NCI-H1930 (cell line): Measurements from ENCODE around the gene PLPP4.

Source experiments
- DNase-seq, 2 experiments: peaks; one replicate each; lab custom pipeline; 2025; lab: John Stamatoyannopoulos, UW

The PLPP4 gene

DNA sequence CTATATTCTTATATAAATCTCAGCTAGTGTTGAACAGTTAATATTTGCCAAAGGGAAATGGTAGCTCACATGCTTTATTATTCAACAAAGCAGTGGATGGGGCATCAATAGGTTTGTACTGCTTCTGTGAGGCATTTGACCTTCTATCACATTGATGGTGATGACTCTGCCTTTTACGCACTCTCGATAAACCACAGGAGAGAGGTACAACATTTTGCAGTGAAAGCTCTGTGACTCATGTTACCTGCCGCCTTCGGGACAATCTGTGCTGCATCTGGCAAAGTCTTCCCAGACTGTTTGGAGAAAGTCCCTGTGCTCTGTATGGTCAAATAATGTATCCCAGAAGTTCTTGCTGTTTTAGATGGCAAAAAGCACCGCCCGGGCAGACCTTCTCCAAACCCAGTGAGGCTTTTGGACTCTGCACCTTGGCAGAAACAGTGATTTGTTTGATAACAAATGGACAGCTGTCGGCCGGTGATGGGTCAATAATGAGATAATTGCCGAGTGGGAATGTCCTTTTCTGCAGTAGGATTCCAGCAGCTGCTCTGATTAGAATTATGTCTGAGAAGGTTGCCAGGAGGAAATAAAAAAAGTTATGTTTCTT is 61.0 kb downstream of the PLPP4 start:
- no peak for DNase-seq

DNA sequence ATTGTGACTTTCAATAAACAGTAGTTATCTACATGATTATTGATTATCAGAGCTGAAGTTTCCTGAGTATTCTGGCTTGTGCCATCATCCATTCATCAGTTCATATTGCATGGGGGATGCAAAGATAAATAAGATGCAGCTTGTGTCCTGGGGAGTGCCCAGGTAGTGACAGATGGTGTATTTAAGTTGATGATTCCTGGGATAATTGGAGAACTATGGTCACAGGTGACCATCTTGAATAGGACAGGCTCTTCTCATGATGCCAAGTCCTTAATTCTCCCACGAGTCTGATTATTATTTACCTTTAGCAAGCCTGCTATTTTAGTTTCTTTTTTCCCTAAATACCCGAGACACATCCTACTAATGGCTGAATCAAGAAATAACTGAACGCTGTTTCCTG is 64.9 kb downstream of the PLPP4 start:
- no peak for DNase-seq

DNA sequence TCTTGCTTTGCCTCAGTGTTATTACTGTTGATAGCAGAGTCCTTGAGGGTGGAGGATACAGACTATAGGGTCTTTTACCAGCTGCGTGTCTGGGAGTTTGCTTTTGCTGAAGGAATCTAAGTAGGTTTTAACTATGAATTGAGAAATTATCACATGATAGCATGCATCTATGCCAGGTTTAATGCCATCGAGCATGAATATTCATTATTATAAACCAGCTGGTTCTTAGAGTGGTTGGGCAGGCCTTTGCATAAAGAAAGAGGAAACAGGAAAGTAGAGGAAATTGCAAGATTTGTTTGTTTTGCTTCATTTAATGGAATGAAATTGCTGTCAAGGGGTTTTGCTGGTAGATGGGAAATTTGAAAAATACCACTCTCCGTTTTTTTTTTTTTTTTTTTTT is 70.7 kb downstream of the PLPP4 start:
- no peak for DNase-seq

DNA sequence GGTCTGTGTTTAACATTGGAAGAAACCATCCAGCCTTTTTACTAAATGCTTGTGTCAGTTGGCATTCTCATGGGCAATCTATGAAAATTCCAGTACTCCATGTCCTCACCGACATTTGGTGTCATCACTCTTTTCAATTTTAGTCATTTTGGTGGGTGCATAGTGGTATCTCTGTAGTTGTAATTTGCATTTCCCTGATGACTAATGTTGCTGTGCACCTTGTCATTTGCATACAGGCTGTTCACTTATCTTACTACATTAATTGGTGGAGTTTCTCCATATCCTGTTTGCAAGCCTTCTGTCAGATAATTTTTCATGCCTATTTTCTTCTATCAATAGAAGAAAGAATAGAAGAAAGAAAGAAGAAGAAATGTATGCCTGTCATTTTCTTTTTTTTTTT is 73.7 kb downstream of the PLPP4 start:
- no peak for DNase-seq

DNA sequence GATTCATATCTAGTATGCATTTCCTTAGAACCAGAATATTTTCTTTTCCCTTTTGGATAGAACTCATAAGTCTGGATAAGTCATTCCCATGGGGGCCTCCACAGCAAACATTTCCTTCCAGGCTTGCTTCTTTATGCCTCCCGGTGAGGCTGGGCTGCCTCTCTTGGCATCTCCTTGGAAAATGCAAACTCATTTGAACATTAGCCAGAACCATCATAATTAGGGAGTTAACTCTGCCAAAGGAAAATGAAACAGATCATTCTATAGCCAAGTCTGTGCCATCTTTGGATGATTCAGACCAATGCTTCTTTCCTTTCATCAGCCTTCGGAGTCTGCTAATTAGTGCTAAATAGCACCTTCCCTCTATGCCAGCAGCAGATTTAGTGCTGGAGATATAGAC is 81.1 kb downstream of the PLPP4 start:
- DNase-seq: no peak

DNA sequence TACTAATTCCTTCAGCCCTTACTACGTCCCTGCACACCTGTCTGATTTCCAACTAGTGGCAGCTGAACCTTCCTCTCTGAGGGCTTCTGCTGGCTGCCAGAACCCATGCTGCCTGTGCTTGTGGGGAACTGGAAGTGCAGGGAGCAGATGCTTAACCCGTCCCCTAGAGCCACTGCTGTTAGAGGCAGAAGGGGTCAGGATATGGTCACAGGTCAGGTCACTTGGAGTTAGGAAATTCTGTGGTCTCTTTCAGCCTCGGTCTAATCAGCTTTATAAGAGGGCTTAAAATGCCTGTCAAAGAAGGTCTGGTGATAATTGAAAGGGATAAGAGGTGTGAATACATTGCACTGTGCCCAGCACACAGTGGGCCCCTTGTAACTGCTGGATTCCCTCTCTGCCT is 82.0 kb downstream of the PLPP4 start:
- no peak for DNase-seq

DNA sequence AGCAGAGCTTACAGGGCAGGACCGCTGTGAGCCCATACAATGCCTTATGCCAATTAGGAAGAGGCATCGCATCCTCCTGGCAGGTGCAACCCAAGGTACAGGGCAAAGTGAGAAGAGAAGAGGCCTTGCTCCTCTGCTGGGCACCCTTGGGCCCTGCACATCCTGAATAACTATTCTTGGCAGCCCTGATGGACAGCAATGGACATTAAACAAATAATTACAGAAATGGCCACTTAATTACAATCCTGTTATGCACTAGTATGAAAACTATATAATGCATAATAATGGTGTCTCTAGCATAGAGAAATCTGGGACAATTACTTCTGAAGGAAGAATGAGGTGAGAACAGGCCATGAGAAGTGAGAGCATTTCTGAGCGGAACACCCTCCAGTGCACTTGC is 83.5 kb downstream of the PLPP4 start:
- no peak for DNase-seq

DNA sequence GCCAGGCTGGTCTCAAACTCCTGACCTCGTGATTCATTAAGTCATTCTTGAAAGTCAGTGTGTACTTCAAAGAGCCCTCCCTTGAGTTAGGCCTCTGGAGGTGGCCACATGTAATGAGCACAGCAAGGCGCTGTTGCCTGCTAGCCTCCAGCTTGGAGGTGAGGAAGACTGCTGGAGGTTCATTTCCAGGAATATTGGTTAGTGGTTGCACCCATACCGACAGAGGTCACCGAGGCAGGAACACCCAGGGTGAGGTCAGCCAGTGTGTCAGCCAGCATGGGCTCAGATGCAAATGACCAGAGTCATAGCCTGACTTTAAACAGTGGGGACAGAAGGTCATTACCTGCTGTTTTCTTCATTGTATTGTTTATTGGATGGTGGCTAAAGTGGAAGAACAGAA is 85.0 kb downstream of the PLPP4 start:
- no peak for DNase-seq

DNA sequence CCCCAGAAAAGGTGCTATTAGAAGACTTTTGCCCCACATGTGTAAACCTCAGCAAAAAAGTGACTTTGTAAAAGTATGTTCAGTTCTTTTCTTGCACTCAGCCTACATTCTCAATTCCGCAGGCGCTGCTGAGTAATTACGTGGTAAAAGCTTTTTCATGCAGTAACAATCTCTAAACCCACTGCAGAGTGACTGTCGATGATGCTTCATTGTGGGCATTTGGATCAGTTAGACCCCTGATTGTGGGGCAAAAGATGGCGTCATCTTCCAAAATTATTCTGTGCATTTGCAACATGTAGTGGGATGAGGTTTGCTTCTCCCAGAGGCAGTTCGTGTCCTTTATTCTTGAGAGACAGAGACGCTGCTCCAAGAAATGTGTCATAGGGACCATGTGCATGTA is 85.6 kb downstream of the PLPP4 start:
- no peak for DNase-seq

DNA sequence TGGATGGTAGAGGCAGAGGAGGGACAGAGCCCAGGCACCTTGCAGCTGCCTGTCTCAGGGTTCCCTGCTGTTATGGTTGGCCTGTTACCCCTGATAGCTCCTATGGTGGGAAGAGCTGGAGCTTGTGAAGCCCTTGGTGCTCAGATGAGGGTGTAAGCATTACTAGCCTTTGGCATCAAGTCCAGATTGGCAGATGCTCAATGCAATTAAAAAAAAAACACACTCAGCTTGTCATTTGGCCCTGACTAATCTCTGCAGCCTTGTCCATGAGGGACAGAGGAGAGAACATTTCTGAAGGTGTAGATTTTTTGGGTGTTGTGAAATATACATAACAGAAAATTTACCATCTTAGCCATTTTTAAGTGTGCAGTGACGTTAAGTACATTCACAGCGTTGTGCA is 86.3 kb downstream of the PLPP4 start:
- no peak for DNase-seq

DNA sequence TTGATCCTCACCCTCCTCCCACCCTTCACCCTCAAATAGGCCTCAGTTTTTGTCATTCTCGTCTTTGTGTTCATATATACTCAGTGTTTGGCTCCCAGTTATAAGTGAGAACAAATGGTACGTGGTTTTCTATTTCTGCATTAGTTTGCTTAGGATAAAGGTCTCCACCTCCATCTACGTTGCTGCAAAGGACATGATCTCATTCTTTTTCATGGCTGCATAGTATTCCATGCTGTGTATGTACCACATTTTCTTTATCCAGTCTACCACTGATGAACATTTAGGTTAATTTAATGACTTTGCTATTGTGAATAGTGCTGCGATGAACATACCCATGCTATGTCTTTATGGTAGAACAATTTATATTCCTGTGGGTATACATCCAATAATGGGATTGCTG is 91.2 kb downstream of the PLPP4 start:
- no peak for DNase-seq

DNA sequence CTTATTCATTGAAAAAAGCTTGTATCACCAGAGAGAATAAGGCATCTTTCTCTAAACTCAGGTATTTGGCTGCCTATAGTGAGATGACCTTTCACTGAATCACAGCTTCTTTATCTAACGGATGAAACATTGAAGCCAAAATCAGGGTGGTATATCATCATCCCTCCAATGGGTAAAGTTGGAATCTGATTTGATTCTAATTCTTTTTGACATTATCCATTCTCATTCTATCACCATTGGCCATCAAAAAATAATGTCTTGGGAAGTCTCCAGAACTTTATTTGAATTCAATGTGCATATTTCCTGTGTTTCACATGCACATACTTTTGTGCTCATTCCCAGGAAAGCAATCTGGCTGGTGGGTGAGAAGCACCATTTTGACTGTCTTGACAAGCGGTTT is 95.2 kb downstream of the PLPP4 start:
- DNase-seq: no peak

DNA sequence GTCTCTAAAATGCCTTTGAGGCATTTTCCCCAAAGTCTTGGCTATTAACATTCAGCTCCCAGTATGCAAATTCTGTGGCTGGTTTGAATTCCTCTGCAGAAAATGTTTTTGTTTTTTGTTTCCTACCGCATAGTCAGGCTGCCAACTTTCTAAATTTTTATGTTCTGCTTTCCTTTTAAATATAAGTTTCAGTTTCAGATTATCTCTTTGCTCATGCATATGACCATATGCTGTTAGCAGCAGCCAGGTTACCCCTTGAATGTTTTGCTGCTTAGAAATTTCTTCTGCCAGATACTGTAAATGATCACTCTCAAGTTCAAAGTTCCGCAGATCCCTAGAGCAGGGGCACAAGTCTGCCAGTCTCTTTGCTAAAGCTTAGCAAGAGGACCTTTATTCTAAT is 96.9 kb downstream of the PLPP4 start:
- DNase-seq: no peak

DNA sequence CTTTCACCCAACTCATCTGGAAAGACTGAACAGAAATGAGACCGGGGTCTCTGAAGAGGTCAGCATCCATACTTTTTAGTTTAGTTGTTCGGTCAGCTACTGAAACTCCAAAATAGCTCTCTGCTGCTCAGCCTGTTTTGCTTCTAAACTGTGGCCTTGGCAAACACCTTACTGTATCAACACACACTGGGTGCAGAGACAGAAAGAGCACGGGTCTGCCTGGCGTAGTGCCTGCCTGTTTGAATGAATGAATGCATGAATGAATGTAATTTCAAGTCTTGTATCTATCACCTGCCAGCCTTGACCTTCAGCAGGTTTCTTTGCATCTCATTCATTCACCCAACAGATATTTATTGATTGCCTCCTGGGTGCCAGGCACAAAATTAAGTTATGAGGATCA is 98.4 kb downstream of the PLPP4 start:
- no peak for DNase-seq

DNA sequence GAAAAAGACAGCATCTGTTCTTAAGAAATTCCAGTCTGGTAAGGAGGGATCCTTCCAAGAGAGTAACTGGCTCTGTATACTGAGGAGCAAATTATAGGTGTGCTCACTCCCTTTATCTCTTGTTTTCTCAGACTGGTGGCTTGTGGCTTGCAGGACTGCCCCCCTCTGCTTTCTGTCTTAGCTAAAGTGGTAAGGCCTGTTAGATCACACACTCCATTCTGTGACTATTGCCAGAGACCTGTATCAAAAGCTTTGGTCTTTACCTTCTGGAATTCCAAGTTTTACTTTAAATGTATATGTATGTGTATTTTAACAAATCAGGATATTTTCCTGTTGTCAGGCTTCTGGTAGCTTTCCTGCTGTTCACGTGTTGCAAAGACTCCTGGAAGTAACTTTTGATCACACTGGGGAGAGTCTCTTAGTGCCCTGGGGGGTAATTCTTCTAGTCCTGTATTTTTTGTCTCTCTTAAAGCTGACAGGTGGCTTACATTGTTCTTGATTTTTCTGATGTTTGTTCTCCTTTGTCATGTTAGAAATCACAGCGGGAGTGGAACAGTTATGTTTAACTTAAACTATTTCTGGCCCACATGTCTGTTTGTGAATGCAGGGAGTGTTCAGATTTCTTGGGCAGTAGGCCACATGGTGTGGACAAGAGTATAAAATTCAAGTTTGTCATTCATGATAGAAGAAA is 99.0 kb downstream of the PLPP4 start:
- DNase-seq: no peak

DNA sequence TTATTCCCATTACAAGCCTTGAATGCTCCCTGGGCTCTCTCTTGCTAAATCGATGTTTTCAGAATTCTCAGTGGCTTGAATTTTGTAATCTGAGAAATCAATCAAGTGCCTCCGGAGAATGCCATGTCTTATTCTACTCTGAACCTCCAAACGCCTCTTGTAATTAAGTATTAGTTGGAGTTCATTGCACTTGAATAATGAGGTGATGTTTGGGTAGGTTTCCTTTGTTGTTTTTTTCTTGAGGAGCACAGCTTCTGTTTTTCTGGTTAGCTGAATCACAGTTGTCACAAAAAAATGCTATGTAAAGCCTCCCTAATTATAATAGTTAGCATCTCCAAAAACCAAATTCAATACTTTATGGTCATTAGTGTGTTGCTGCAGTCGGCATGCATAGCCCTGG is 100.3 kb downstream of the PLPP4 start:
- no peak for DNase-seq

DNA sequence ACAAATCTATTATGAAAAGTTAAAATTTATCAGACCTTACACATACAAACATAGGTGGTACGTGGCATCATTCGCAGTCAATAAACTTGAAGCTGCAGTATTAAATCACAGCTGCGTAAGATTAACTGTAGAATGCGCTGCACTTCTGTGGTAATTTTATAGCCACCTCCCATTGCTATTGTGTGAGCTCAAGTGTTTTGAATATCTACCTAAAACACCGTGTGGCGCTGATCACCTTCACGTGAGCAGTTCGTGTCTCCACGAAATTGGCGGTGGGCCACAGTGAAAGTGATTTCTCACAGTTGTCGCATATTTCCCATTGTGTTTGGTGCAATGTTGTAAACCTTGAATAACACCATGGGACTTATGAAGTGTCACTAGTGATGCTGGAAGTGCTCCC is 102.8 kb downstream of the PLPP4 start:
- DNase-seq: no peak

DNA sequence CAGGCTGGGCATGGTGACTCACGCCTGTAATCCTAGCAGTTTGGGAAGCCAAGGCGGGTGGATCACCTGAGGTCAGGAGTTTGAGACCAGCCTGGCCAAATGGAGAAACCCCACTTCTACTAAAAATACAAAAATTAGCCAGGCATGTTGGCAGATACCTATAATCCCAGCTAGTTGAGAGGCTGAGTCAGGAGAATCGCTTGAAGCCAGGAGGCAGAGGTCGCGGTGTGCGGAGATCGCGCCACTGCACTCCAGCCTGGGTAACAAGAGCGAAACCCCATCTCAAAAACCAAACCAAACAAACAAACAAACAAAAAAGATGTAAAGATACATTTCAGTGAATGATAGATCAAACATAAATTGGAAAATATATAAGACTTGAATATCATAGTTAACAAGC is 105.9 kb downstream of the PLPP4 start:
- DNase-seq: no peak

DNA sequence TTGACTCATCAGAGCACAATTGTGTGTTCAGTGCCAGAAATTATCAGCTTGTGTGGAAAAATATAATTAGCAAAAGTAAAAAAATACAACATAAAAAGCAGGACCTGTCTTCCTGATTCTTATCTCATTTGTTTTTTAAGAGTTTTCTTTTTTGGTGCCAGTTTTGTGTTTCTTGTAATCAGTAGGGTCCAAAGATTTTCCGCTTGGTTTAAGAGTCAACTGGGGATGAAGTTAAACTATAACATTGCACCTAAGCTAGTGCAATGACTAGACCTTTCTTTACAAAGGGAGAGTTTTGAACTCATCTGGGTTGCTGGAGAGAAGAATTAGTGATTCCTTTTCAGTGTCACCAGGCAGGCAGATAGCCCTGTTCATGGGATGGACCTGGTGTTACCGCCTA is 113.4 kb downstream of the PLPP4 start:
- no peak for DNase-seq

DNA sequence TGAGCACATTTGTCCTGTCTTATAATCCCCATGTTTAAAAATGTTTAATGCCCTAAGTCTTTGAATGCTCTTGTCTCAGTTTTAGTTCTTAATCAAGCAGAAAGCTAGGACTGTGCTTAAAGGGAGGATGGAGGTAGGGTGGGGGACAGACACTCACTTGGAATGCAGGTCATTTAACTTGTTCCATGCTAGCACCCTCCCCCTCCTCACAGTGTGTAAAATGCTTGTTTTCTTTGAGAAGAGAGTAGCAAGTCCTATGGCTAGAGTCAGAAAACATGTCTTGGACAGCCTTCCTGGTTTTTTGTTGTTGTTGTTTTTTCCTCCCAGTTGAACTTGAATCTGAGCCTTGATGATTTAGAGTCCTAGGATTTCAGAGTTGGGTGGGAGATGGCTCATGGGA is 114.2 kb downstream of the PLPP4 start:
- DNase-seq: no peak

DNA sequence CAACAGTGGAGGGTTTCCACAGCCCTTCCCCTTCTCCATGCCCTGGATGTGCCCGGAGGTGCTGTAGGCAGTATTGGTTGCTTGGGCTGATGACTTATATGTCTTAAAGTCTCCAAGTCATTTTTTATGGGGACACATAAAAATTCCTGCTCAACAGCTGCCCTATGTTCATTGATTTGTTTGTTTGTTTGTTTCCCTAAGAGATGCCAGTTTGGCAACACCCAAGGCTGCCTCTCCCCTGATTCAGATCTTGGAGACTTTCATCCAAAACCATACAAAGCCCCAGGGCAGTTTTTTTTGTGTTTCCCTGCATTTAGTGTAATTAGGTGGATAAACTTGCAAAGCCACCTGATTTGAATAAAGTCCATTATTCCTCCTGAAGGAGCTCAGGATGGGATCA is 115.3 kb downstream of the PLPP4 start:
- no peak for DNase-seq

DNA sequence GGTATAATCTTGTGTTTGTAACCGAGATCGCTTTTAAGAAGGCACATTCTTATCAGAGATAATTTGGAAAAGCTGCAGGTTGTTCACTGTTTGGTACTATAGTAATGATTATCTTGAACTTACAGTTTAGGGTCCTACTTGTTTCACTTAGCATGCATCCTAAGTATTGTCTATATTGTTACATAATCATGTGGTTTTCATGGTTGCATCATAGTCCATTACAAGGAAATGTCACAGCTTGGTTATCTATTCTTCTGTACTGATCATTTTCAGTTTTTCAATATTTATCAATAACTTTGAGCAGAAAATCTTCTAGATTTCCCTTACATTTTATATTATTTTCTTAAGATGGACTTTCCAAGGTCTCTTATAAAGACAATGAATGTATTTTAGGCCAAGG is 116.3 kb downstream of the PLPP4 start:
- DNase-seq: no peak

DNA sequence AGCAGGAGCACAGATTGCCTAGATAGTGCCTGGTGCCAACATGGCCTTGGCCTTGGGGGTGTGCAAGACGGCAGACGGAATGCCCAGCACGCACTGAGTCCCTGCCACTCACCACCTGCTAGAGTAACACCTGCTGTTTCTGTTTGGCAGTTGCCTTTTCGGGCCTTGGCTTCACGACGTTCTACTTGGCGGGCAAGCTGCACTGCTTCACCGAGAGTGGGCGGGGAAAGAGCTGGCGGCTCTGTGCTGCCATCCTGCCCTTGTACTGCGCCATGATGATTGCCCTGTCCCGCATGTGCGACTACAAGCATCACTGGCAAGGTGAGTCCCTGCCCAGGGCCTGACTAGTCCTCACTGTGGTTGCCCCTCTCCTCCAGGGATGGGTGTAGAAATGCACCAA is 118.0 kb downstream of the PLPP4 start:
- no peak for DNase-seq

DNA sequence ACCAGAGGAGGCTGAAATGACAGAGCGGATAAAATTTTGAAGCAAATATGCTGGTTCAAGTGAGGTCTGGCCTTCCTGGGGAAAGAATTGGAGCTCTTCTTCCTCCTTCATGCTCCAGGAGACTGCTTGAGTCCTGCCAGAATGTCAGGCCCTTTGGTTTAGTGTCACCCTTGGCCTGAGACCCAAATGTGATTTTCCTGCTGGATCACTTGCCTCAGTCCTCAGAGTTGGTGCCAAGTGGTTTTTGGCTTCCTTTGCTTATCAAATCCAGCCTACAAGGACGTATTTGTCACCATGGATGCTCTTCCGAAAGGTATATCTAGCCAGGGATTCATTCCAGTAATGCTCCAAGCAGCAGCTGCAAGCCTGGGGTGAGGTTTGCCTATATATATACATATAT is 118.4 kb downstream of the PLPP4 start:
- no peak for DNase-seq
